ENCODE data around the gene CHPF2.

The CHPF2 gene

GRCh38 chr7:151236406-151236805, 4.1 kb downstream of the CHPF2 start:
- DNase-seq: no peak

- no peak for DNase-seq
These were observed 5.2 kb downstream of the CHPF2 start for GRCh38 chr7:151237244-151238189.

- no peak for DNase-seq
These were observed 6.0 kb downstream of the CHPF2 start for GRCh38 chr7:151238190-151238810.

- DNase-seq: no peak
These were observed 6.9 kb downstream of the CHPF2 start for GRCh38 chr7:151238924-151239836.

GRCh38 chr7:151239837-151240459, 7.7 kb downstream of the CHPF2 start:
- DNase-seq: no peak

- DNase-seq: no peak
These were observed 8.3 kb downstream of the CHPF2 start for GRCh38 chr7:151240536-151240935.

- no peak for DNase-seq
These were observed 8.9 kb downstream of the CHPF2 start for GRCh38 chr7:151240942-151241754.

- DNase-seq: no peak
These were observed 9.4 kb downstream of the CHPF2 start for GRCh38 chr7:151241755-151242096.

GRCh38 chr7:151242159-151243044, 10.1 kb downstream of the CHPF2 start:
- DNase-seq: no peak

GRCh38 chr7:151243045-151243349, 10.7 kb downstream of the CHPF2 start:
- no peak for DNase-seq

- peak; percentile 42 to 75 for DNase-seq
These were observed 11.3 kb downstream of the CHPF2 start for GRCh38 chr7:151243408-151244195.

GRCh38 chr7:151244196-151244840, 12.0 kb downstream of the CHPF2 start:
- DNase-seq: peak; percentile 31 to 38

GRCh38 chr7:151244841-151245346, 12.6 kb downstream of the CHPF2 start:
- no peak for DNase-seq

- DNase-seq: peak; percentile 21 to 65
These were observed 13.2 kb downstream of the CHPF2 start for GRCh38 chr7:151245360-151246101.

- DNase-seq: peak in 1 of 2 experiments; percentile 38
These were observed 14.0 kb downstream of the CHPF2 start for GRCh38 chr7:151246102-151246850.

GRCh38 chr7:151246851-151247580, 14.7 kb downstream of the CHPF2 start:
- DNase-seq: peak in 1 of 2 experiments; percentile 55
